Panc1 (cell line): ENCODE measurements around the gene DCAF11. TPM values are rescaled to one million over a fixed set of nuclear protein-coding genes. Genes with fewer than 3 reads are reported as not detected.
A peak's percentile ranks its signal among the peaks of the same experiment; 100 is the strongest.

Experiments
- ATAC-seq: fragments of 200-7000 bp; cut with Tn5 transposase; 2 replicates; pipeline ENCODE4 v1.9.1; 2020; ENCODE audit warnings: mild to moderate bottlenecking, moderate library complexity
- BruUV-seq: library from RNA; stranded (reverse); fragments of 400-500 nt; replicated peaks from 2 replicates; lab custom pipeline; 2021; lab: Mats Ljungman, UMichigan
- CTCF ChIA-PET: fragments of 300-600 bp; sonication (Branson Sonifier 250); formaldehyde crosslinking; loops from one replicate; lab custom pipeline; 2022; ENCODE audit warnings: antibody characterized with exemption; lab: Charles Lee
- POLR2A ChIA-PET: fragments of 300-600 bp; sonication (Branson Sonifier 250); formaldehyde crosslinking; loops from one replicate; lab custom pipeline; 2022; ENCODE audit warnings: antibody characterized with exemption; lab: Charles Lee
- DNase-seq: peaks from one replicate; pipeline ENCODE4 v3.0.0-alpha.2; 2010; ENCODE audit warnings: low read depth, low spot score
- H3K27ac ChIP-seq: 2 replicates; pipeline ENCODE4 v1.5.1; 2011; ENCODE audit warnings: mild to moderate bottlenecking, low read length, inconsistent platforms
- H3K27me3 ChIP-seq: fragments of 200-500 bp; sonication (Bioruptor generic); 2 replicates; pipeline ENCODE4 v1.6.0; 2014; ENCODE audit warnings: low read length, inconsistent platforms; ENCODE audit not compliant: control insufficient read depth, insufficient read depth
- H3K36me3 ChIP-seq: fragments of 200-500 bp; sonication (Bioruptor generic); 2 replicates; pipeline ENCODE4 v1.5.1; 2014; ENCODE audit warnings: inconsistent platforms, mild to moderate bottlenecking, low read length, moderate library complexity; ENCODE audit not compliant: control insufficient read depth, insufficient read depth
- H3K4me1 ChIP-seq: 2 replicates; pipeline ENCODE4 v1.5.1; 2011; ENCODE audit warnings: inconsistent platforms, mild to moderate bottlenecking, low read length, moderate library complexity; ENCODE audit not compliant: control insufficient read depth, insufficient read depth
- H3K4me3 ChIP-seq, 2 experiments: 2 replicates each; pipeline ENCODE4 v1.5.1; 2011 to 2012; ENCODE audit warnings: low read depth in 2 of 2, low read length in 2 of 2, mild to moderate bottlenecking in 2 of 2, inconsistent platforms in 1 of 2, moderate library complexity in 1 of 2
- H3K9me3 ChIP-seq: fragments of 200-500 bp; sonication (Bioruptor generic); 2 replicates; pipeline ENCODE4 v1.5.1; 2014; ENCODE audit warnings: low read depth, mild to moderate bottlenecking, inconsistent platforms, low read length, moderate library complexity; ENCODE audit not compliant: control insufficient read depth, insufficient read depth
- CTCF ChIP-seq: fragments of 450-650 bp; IDR thresholded peaks from 2 replicates; pipeline ENCODE4 v1.5.1; 2017; ENCODE audit warnings: mild to moderate bottlenecking
- POLR2AphosphoS5 ChIP-seq: IDR thresholded peaks from 2 replicates; pipeline ENCODE4 v1.6.1; 2012; ENCODE audit warnings: mild to moderate bottlenecking, low read depth, low read length, moderate library complexity
- SIN3A ChIP-seq: IDR thresholded peaks from 2 replicates; pipeline ENCODE4 v1.6.1; 2012; ENCODE audit warnings: low read depth, mild to moderate bottlenecking, low read length, moderate library complexity, borderline replicate concordance; ENCODE audit not compliant: insufficient read depth
- TCF7L2 ChIP-seq: IDR thresholded peaks from 2 replicates; pipeline ENCODE4 v1.6.1; 2011; ENCODE audit warnings: mild to moderate bottlenecking, low read depth, low read length, inconsistent platforms
- in situ Hi-C: cut with HindIII; loops from 2 replicates; pipeline ENCODE4 v1.10.0; 2016; ENCODE audit warnings: low sequenced_read_pairs, low pct_unique_long_range_greater_than_20kb
- intact Hi-C: fragments of 100-400 bp; cut with micrococcal nuclease; formaldehyde crosslinking; loops from one replicate; pipeline ENCODE4 v1.10.0; 2022; ENCODE audit not compliant: unreplicated experiment
- total RNA-seq: library from RNA; stranded (reverse); gene quantifications from one replicate; pipeline ENCODE4 v1.2.1, GENCODE V29; 2021; ENCODE audit not compliant: unreplicated experiment
- TF ChIP-seq, protein P1 (sequence below), 2 experiments: IDR thresholded peaks; 2 replicates each; pipeline ENCODE4 v1.6.1; 2011 to 2012; ENCODE audit warnings: low read depth in 2 of 2, control low read depth in 1 of 2, low read length in 1 of 2, mild to moderate bottlenecking in 1 of 2, moderate library complexity in 1 of 2; ENCODE audit not compliant: insufficient read depth in 1 of 2

Gene DCAF11
- total RNA-seq, 1 experiment from 2014 or later, result 37.4 TPM

GRCh38 chr14:24095271-24096068, 19.1 kb upstream of the DCAF11 start:
- Histone ChIP-seq H3K27me3 (no peaks in the 10 kb centered on the region), H3K27ac (peak overlapping the region; percentile 85), H3K4me3 (peak overlapping the region; percentile 84 to 93), H3K4me1 (peaks cover 5% of the 10 kb centered on the region; the same call in 1 of the 2 replicates), H3K9me3 (no peaks in the 10 kb centered on the region), H3K36me3 (no peaks in the 10 kb centered on the region; the same call in 1 of the 2 replicates)
- no peak for DNase-seq
- BruUV-seq, result TSS peak; percentile 79
- in situ Hi-C loops (no loop called here), intact Hi-C loops (no loop called here)
- CTCF ChIA-PET, result no interaction called here
- TF ChIP-seq SIN3A, result no peak
- TF ChIP-seq CTCF, result no peak
- POLR2A ChIA-PET, result interaction anchor here (0.5 kb wide), 1 partner anchor 508 kb away, joined by 6 read pairs; no protein-coding TSS in a partner anchor
- no peak for ATAC-seq

- H3K36me3 ChIP-seq, result no peaks in the 10 kb centered on the region; the same call in 1 of the 2 replicates
- ChIA-PET CTCF (interaction anchor here (0.6 kb wide), 1 partner anchor 39 kb away, joined by 4 read pairs; no protein-coding TSS in a partner anchor), POLR2A (no interaction called here)
- no peaks in the 10 kb centered on the region for H3K9me3 ChIP-seq
- peaks cover 5% of the 10 kb centered on the region; the same call in 1 of the 2 replicates for H3K4me1 ChIP-seq
- TF ChIP-seq, protein P1, sequence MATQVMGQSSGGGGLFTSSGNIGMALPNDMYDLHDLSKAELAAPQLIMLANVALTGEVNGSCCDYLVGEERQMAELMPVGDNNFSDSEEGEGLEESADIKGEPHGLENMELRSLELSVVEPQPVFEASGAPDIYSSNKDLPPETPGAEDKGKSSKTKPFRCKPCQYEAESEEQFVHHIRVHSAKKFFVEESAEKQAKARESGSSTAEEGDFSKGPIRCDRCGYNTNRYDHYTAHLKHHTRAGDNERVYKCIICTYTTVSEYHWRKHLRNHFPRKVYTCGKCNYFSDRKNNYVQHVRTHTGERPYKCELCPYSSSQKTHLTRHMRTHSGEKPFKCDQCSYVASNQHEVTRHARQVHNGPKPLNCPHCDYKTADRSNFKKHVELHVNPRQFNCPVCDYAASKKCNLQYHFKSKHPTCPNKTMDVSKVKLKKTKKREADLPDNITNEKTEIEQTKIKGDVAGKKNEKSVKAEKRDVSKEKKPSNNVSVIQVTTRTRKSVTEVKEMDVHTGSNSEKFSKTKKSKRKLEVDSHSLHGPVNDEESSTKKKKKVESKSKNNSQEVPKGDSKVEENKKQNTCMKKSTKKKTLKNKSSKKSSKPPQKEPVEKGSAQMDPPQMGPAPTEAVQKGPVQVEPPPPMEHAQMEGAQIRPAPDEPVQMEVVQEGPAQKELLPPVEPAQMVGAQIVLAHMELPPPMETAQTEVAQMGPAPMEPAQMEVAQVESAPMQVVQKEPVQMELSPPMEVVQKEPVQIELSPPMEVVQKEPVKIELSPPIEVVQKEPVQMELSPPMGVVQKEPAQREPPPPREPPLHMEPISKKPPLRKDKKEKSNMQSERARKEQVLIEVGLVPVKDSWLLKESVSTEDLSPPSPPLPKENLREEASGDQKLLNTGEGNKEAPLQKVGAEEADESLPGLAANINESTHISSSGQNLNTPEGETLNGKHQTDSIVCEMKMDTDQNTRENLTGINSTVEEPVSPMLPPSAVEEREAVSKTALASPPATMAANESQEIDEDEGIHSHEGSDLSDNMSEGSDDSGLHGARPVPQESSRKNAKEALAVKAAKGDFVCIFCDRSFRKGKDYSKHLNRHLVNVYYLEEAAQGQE (IDR thresholded peaks at IDR 0.05; ENCODE audit: insufficient read depth in 1 of 2, low read depth in 2 of 2, low read length in 1 of 2), result no peak
- TF ChIP-seq POLR2AphosphoS5, result no peak
- no peak for TF ChIP-seq SIN3A
- TF ChIP-seq CTCF, result no peak
- TF ChIP-seq TCF7L2, result no peak
- no peaks in the 10 kb centered on the region for H3K27me3 ChIP-seq
- no peak overlapping the region for H3K27ac ChIP-seq
- in situ Hi-C loops (no loop called here), intact Hi-C loops (no loop called here)
- no TSS peak for BruUV-seq
- ATAC-seq (no peak), DNase-seq (no peak)
- no peak overlapping the region for H3K4me3 ChIP-seq
Measured at GRCh38 chr14:24096545-24097181, 17.9 kb upstream of the DCAF11 start.
